ENCODE data around the gene NAA80.

- TF ChIP-seq FOXM1 (IDR thresholded peaks at IDR 0.05; ENCODE audit: borderline replicate concordance): no peak
- no peak for TF ChIP-seq BHLHE40 (IDR thresholded peaks at IDR 0.05; ENCODE audit: borderline replicate concordance)
- no peak for TF ChIP-seq SUZ12 (IDR thresholded peaks at IDR 0.05)
- TF ChIP-seq NFRKB (IDR thresholded peaks at IDR 0.05): no peak
- no peak for TF ChIP-seq CTBP1 (IDR thresholded peaks at IDR 0.05; ENCODE audit: borderline replicate concordance)
- no peak for TF ChIP-seq SP1 (IDR thresholded peaks at IDR 0.05)
- TF ChIP-seq LEF1 (IDR thresholded peaks at IDR 0.05; ENCODE audit: borderline replicate concordance): no peak
- no peak for TF ChIP-seq ELF4 (IDR thresholded peaks at IDR 0.05)
- no peak for TF ChIP-seq ARNT (IDR thresholded peaks at IDR 0.05)
- TF ChIP-seq TARDBP (IDR thresholded peaks at IDR 0.05): no peak
- no peak for TF ChIP-seq FOXA1 (IDR thresholded peaks at IDR 0.05)
Observed at GRCh38 chr3:50256978-50257890, 42.0 kb downstream of the NAA80 start.
